GM23338 (cell line): Measurements from ENCODE around the gene ASPG. TPM values are rescaled to one million over a fixed set of nuclear protein-coding genes. Genes with fewer than 3 reads are reported as not detected.
A peak's percentile ranks its signal among the peaks of the same experiment; 100 is the strongest.

Experiments used
- ATAC-seq: fragments of 200-7000 bp; cut with Tn5 transposase; 3 replicates; pipeline ENCODE4 v1.9.1; 2020
- DNase-seq: peaks from one replicate; pipeline ENCODE4 v3.0.0-alpha.2; 2015; ENCODE audit warnings: low spot score
- H2AFZ ChIP-seq: fragments of 200-600 bp; sonication (generic); 2 replicates; pipeline ENCODE4 v1.8.0; 2016; ENCODE audit warnings: antibody characterized with exemption, mild to moderate bottlenecking, moderate library complexity
- H3F3A ChIP-seq: fragments of 200-600 bp; sonication (generic); replicated peaks from 2 replicates; pipeline ENCODE4 v1.8.0; 2017; ENCODE audit warnings: antibody characterized with exemption, mixed run types, low read depth
- H3K27ac ChIP-seq: fragments of 200-600 bp; sonication (generic); 2 replicates; pipeline ENCODE4 v1.6.1; 2016; ENCODE audit warnings: low read depth
- H3K27me3 ChIP-seq: fragments of 200-600 bp; sonication (generic); 2 replicates; pipeline ENCODE4 v1.8.0; 2016; ENCODE audit warnings: mild to moderate bottlenecking, mixed run types, moderate library complexity; ENCODE audit not compliant: insufficient read depth
- H3K36me3 ChIP-seq: fragments of 200-600 bp; sonication (generic); 2 replicates; pipeline ENCODE4 v1.8.0; 2016; ENCODE audit warnings: mild to moderate bottlenecking; ENCODE audit not compliant: insufficient read depth
- H3K4me1 ChIP-seq: fragments of 200-600 bp; sonication (generic); 2 replicates; pipeline ENCODE4 v1.8.0; 2016; ENCODE audit warnings: mild to moderate bottlenecking, moderate library complexity; ENCODE audit not compliant: insufficient read depth
- H3K4me2 ChIP-seq: fragments of 200-600 bp; sonication (generic); 2 replicates; pipeline ENCODE4 v1.7.1; 2017; ENCODE audit warnings: mixed run types
- H3K4me3 ChIP-seq: fragments of 200-600 bp; sonication (generic); 2 replicates; pipeline ENCODE4 v1.6.1; 2016; ENCODE audit warnings: mixed run types
- H3K79me2 ChIP-seq: fragments of 200-600 bp; sonication (generic); replicated peaks from 2 replicates; pipeline ENCODE4 v1.8.0; 2017; ENCODE audit warnings: mild to moderate bottlenecking; ENCODE audit not compliant: insufficient read depth
- H3K9me2 ChIP-seq: fragments of 200-600 bp; sonication (generic); 2 replicates; pipeline ENCODE4 v1.8.0; 2017; ENCODE audit not compliant: insufficient read depth
- H4K20me1 ChIP-seq: fragments of 200-600 bp; sonication (generic); replicated peaks from 2 replicates; pipeline ENCODE4 v1.8.0; 2017; ENCODE audit warnings: mild to moderate bottlenecking; ENCODE audit not compliant: insufficient read depth
- H3K27ac Mint-ChIP-seq: 2 replicates; pipeline ENCODE4 v1.8.0; 2020; ENCODE audit warnings: inconsistent platforms, mild to moderate bottlenecking, moderate library complexity, mixed read lengths
- H3K27me3 Mint-ChIP-seq: 3 replicates; pipeline ENCODE4 v1.8.0; 2022; ENCODE audit warnings: low read depth, mild to moderate bottlenecking, moderate library complexity, mixed read lengths, inconsistent platforms; ENCODE audit not compliant: insufficient read depth, poor library complexity
- H3K36me3 Mint-ChIP-seq: 3 replicates; pipeline ENCODE4 v1.8.0; 2021; ENCODE audit warnings: low read depth, mild to moderate bottlenecking, inconsistent platforms, moderate library complexity, mixed read lengths
- H3K4me1 Mint-ChIP-seq: 3 replicates; pipeline ENCODE4 v1.8.0; 2020; ENCODE audit warnings: mild to moderate bottlenecking, inconsistent platforms, mixed read lengths
- H3K4me3 Mint-ChIP-seq: 3 replicates; pipeline ENCODE4 v1.8.0; 2021; ENCODE audit warnings: moderate library complexity, mild to moderate bottlenecking, inconsistent platforms, mixed read lengths
- H3K9me3 Mint-ChIP-seq: 3 replicates; pipeline ENCODE4 v1.8.0; 2020; ENCODE audit warnings: moderate library complexity, mild to moderate bottlenecking, inconsistent platforms, mixed read lengths
- CREB1 ChIP-seq: fragments of 250-450 bp; sonication (Bioruptor Pico); IDR thresholded peaks from 2 replicates; pipeline ENCODE4 v1.5.0; 2020; ENCODE audit warnings: low read depth, mild to moderate bottlenecking, moderate library complexity
- CTCF ChIP-seq, 2 experiments: fragments of 200-600 bp in 1 of 2; sonication (generic) in 1 of 2; conservative IDR thresholded peaks; 2 replicates each; pipeline versions ENCODE4 v1.5.1 to v1.6.1; 2016 to 2017; ENCODE audit warnings: antibody characterized with exemption in 2 of 2, low read depth in 2 of 2, mild to moderate bottlenecking in 2 of 2, moderate library complexity in 1 of 2
- EZH2 ChIP-seq: fragments of 200-600 bp; sonication (generic); IDR thresholded peaks from one replicate; pipeline ENCODE4 v1.8.0; 2017; ENCODE audit warnings: antibody characterized with exemption, mild to moderate bottlenecking, low read depth; ENCODE audit not compliant: unreplicated experiment
- EZH2phosphoT487 ChIP-seq: fragments of 200-600 bp; sonication (generic); IDR thresholded peaks from one replicate; pipeline ENCODE4 v1.8.1; 2018; ENCODE audit warnings: antibody characterized with exemption; ENCODE audit not compliant: unreplicated experiment
- JUNB ChIP-seq: IDR thresholded peaks from one replicate; pipeline ENCODE4 v1.6.1; 2016; ENCODE audit warnings: antibody characterized with exemption; ENCODE audit not compliant: unreplicated experiment
- NANOG ChIP-seq: IDR thresholded peaks from 2 replicates; pipeline ENCODE4 v1.6.1; 2016; ENCODE audit warnings: antibody characterized with exemption, borderline replicate concordance
- STAT1 ChIP-seq: IDR thresholded peaks from one replicate; pipeline ENCODE4 v1.6.1; 2016; ENCODE audit warnings: antibody characterized with exemption; ENCODE audit not compliant: unreplicated experiment
- ZNF114 ChIP-seq: fragments of 250-450 bp; sonication (Bioruptor Pico); IDR thresholded peaks from 2 replicates; pipeline ENCODE4 v1.5.0; 2020; ENCODE audit warnings: mild to moderate bottlenecking, moderate library complexity
- ZNF331 ChIP-seq: fragments of 250-450 bp; sonication (Bioruptor Pico); IDR thresholded peaks from 2 replicates; pipeline ENCODE4 v1.5.0; 2020; ENCODE audit warnings: low read depth, mild to moderate bottlenecking, moderate library complexity
- polyA plus RNA-seq: library from polyadenylated mRNA; unstranded; fragments of >200 nt; fragmentation: Nextera tagmentation; extraction: Ambion mirVana; gene quantifications from 2 replicates; pipeline ENCODE4 v1.2.1, GENCODE V29; 2016
- total RNA-seq: library from RNA; depleted of rRNA; stranded (reverse); fragments of >200 nt; shearing (Covaris generic); gene quantifications from 2 replicates; pipeline ENCODE4 v1.2.3, GENCODE V29; 2014
- TF ChIP-seq, protein P1 (sequence below): IDR thresholded peaks from one replicate; pipeline ENCODE4 v1.6.1; 2018; ENCODE audit warnings: antibody characterized with exemption; ENCODE audit not compliant: unreplicated experiment

The ASPG gene
- total and polyA plus RNA-seq, 2 experiments from 2014 or later: 0.61 to 6.2 TPM

GRCh38 chr14:104115691-104116287 lies 30.3 kb downstream of the ASPG start:
- peaks cover 2% of the 10 kb centered on the region; the same call in 1 of the 3 replicates for H3K4me1 Mint-ChIP-seq
- no peaks in the 10 kb centered on the region for H3F3A ChIP-seq
- TF ChIP-seq EZH2phosphoT487: no peak
- no peak for TF ChIP-seq CREB1 (CRISPR knock-in tag)
- no peak for TF ChIP-seq CTCF (conservative IDR thresholded peaks at IDR 0.05; ENCODE audit: low read depth in 2 of 2)
- TF ChIP-seq, protein P1, sequence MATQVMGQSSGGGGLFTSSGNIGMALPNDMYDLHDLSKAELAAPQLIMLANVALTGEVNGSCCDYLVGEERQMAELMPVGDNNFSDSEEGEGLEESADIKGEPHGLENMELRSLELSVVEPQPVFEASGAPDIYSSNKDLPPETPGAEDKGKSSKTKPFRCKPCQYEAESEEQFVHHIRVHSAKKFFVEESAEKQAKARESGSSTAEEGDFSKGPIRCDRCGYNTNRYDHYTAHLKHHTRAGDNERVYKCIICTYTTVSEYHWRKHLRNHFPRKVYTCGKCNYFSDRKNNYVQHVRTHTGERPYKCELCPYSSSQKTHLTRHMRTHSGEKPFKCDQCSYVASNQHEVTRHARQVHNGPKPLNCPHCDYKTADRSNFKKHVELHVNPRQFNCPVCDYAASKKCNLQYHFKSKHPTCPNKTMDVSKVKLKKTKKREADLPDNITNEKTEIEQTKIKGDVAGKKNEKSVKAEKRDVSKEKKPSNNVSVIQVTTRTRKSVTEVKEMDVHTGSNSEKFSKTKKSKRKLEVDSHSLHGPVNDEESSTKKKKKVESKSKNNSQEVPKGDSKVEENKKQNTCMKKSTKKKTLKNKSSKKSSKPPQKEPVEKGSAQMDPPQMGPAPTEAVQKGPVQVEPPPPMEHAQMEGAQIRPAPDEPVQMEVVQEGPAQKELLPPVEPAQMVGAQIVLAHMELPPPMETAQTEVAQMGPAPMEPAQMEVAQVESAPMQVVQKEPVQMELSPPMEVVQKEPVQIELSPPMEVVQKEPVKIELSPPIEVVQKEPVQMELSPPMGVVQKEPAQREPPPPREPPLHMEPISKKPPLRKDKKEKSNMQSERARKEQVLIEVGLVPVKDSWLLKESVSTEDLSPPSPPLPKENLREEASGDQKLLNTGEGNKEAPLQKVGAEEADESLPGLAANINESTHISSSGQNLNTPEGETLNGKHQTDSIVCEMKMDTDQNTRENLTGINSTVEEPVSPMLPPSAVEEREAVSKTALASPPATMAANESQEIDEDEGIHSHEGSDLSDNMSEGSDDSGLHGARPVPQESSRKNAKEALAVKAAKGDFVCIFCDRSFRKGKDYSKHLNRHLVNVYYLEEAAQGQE: no peak
- no peak for TF ChIP-seq ZNF331 (CRISPR knock-in tag)
- TF ChIP-seq JUNB: no peak
- TF ChIP-seq ZNF114 (CRISPR knock-in tag): no peak
- H3K36me3 ChIP-seq: no peaks in the 10 kb centered on the region
- H4K20me1 ChIP-seq: no peaks in the 10 kb centered on the region
- no peak overlapping the region for H3K27ac ChIP-seq
- no peaks in the 10 kb centered on the region for H3K9me3 Mint-ChIP-seq
- H2AFZ ChIP-seq: no peak overlapping the region
- DNase-seq (no peak), ATAC-seq (no peak)
- H3K9me2 ChIP-seq: no peaks in the 10 kb centered on the region
- H3K36me3 Mint-ChIP-seq: no peaks in the 10 kb centered on the region
- H3K4me2 ChIP-seq: no peak overlapping the region; the same call in 1 of the 2 replicates
- no peaks in the 10 kb centered on the region for H3K79me2 ChIP-seq
- peaks cover 36% of the 10 kb centered on the region for H3K27me3 ChIP-seq
- no peak overlapping the region for H3K4me3 ChIP-seq
- peak overlapping the region; percentile 45 for H3K4me3 Mint-ChIP-seq
- no peak overlapping the region for H3K27ac Mint-ChIP-seq
- no peaks in the 10 kb centered on the region; the same call in 1 of the 2 replicates for H3K4me1 ChIP-seq
- peaks cover 36% of the 10 kb centered on the region for H3K27me3 Mint-ChIP-seq

GRCh38 chr14:104116288-104116755 lies 30.8 kb downstream of the ASPG start:
- H3K4me1 ChIP-seq: no peaks in the 10 kb centered on the region; the same call in 1 of the 2 replicates
- H3K79me2 ChIP-seq: no peaks in the 10 kb centered on the region
- no peak overlapping the region for H3K27ac ChIP-seq
- ATAC-seq (peak; percentile 5; the same call in 2 of the 3 replicates), DNase-seq (no peak)
- Mint-ChIP-seq H3K27me3 (peaks cover 36% of the 10 kb centered on the region), H3K4me3 (peak overlapping the region; percentile 45), H3K4me1 (peaks cover 2% of the 10 kb centered on the region; the same call in 1 of the 3 replicates), H3K9me3 (no peaks in the 10 kb centered on the region), H3K27ac (no peak overlapping the region), H3K36me3 (no peaks in the 10 kb centered on the region)
- H4K20me1 ChIP-seq: no peaks in the 10 kb centered on the region
- no peaks in the 10 kb centered on the region for H3K36me3 ChIP-seq
- no peaks in the 10 kb centered on the region for H3F3A ChIP-seq
- peaks cover 36% of the 10 kb centered on the region for H3K27me3 ChIP-seq
- TF ChIP-seq NANOG: no peak
- TF ChIP-seq STAT1: no peak
- peak in 1 of 2 experiments; percentile 30; a peak in 2 of 4 replicates for TF ChIP-seq CTCF (conservative IDR thresholded peaks at IDR 0.05; ENCODE audit: low read depth in 2 of 2)
- no peak for TF ChIP-seq ZNF114 (CRISPR knock-in tag)
- no peak for TF ChIP-seq EZH2
- no peak for TF ChIP-seq ZNF331 (CRISPR knock-in tag)
- peak overlapping the region; percentile 59 for H3K4me3 ChIP-seq
- peak overlapping the region; percentile 32; the same call in 1 of the 2 replicates for H2AFZ ChIP-seq
- H3K9me2 ChIP-seq: no peaks in the 10 kb centered on the region
- peak overlapping the region; percentile 79 for H3K4me2 ChIP-seq
